Neural cell (in vitro differentiated cells): ENCODE results near the gene DLGAP4.

Experiments
- CTCF ChIP-seq: fragments of 450-650 bp; IDR thresholded peaks from 2 replicates; pipeline ENCODE4 v1.5.1; 2014; ENCODE audit warnings: antibody characterized with exemption, mild to moderate bottlenecking, moderate library complexity; ENCODE audit not compliant: poor library complexity, severe bottlenecking
- EP300 ChIP-seq: fragments of 450-650 bp; conservative IDR thresholded peaks from 2 replicates; pipeline ENCODE4 v1.6.1; 2014; ENCODE audit warnings: antibody characterized with exemption, mild to moderate bottlenecking, moderate library complexity; ENCODE audit not compliant: poor library complexity, severe bottlenecking
- MXI1 ChIP-seq: fragments of 450-650 bp; conservative IDR thresholded peaks from 2 replicates; pipeline ENCODE4 v1.6.1; 2014; ENCODE audit warnings: antibody characterized with exemption, mild to moderate bottlenecking; ENCODE audit not compliant: poor library complexity, severe bottlenecking
- POLR2AphosphoS5 ChIP-seq: IDR thresholded peaks from 2 replicates; pipeline ENCODE4 v1.6.1; 2012
- RAD21 ChIP-seq: fragments of 450-650 bp; conservative IDR thresholded peaks from 2 replicates; pipeline ENCODE4 v1.6.1; 2014; ENCODE audit warnings: antibody characterized with exemption, mild to moderate bottlenecking, moderate library complexity

GRCh38 chr20:36407199-36407733, 101.1 kb downstream of the DLGAP4 start:
- TF ChIP-seq CTCF (no peak), EP300 (no peak), MXI1 (no peak), POLR2AphosphoS5 (no peak), RAD21 (no peak)
